COLO668 (cell line): ENCODE results near the gene FAM161A.
"Not testable (repeated sequence)": the region's sequence is repeated elsewhere in the genome, so short reads cannot be mapped to it uniquely, and the experiment has no call there.

Experiments used
- DNase-seq: peaks from one replicate; lab custom pipeline; 2025; ENCODE audit not compliant: unreplicated experiment; lab: John Stamatoyannopoulos, UW

The FAM161A gene

GRCh38 chr2:61853847-61854563 lies at the start of gene FAM161A:
FAM161A (minus strand) TSS chr2:61854060; CDS start chr2:61854041, 19 bp downstream.
- DNase-seq: peak; percentile 93

- no peak for DNase-seq
Observed at GRCh38 chr2:61900281-61900680, 46.4 kb upstream of the FAM161A start.

- DNase-seq: no peak
Observed at GRCh38 chr2:61898810-61899209, 45.0 kb upstream of the FAM161A start.

GRCh38 chr2:61888267-61889055 lies 34.6 kb upstream of the FAM161A start, which contains the start of gene CCT4:
CCT4 (minus strand) TSS chr2:61888656; CDS start chr2:61888507, 149 bp downstream.
- DNase-seq: peak; percentile 91

GRCh38 chr2:61887717-61888266 lies 33.9 kb upstream of the FAM161A start:
- DNase-seq: peak; percentile 20

- DNase-seq: no peak
Observed at GRCh38 chr2:61885896-61886603, 32.2 kb upstream of the FAM161A start.

GRCh38 chr2:61882850-61883249 lies 29.0 kb upstream of the FAM161A start:
- no peak for DNase-seq

- not testable (repeated sequence) for DNase-seq
Observed at GRCh38 chr2:61879351-61879750, 25.5 kb upstream of the FAM161A start.

- DNase-seq: no peak
Observed at GRCh38 chr2:61878761-61879160, 24.9 kb upstream of the FAM161A start.

GRCh38 chr2:61877571-61878245 lies 23.8 kb upstream of the FAM161A start:
- DNase-seq: no peak

GRCh38 chr2:61876400-61876799 lies 22.5 kb upstream of the FAM161A start:
- no peak for DNase-seq

- DNase-seq: not testable (repeated sequence)
Observed at GRCh38 chr2:61866482-61867089, 12.7 kb upstream of the FAM161A start.

- no peak for DNase-seq
Observed at GRCh38 chr2:61862085-61862484, 8.2 kb upstream of the FAM161A start.

GRCh38 chr2:61857224-61857623 lies 3.4 kb upstream of the FAM161A start:
- DNase-seq: no peak

- no peak for DNase-seq
Observed at GRCh38 chr2:61855318-61855613, 1.4 kb upstream of the FAM161A start.

- peak; percentile 92 for DNase-seq
Observed at GRCh38 chr2:61854564-61855317, 881 bp upstream of the FAM161A start.

GRCh38 chr2:61853086-61853846 lies 594 bp downstream of the FAM161A start:
- DNase-seq: peak; percentile 75

- DNase-seq: not testable (repeated sequence)
Observed at GRCh38 chr2:61851270-61851669, 2.6 kb downstream of the FAM161A start.

GRCh38 chr2:61845320-61845719 lies 8.5 kb downstream of the FAM161A start:
- DNase-seq: no peak
